Midbrain (tissue), 1 donor: ENCODE measurements around the gene SMIM26.

Experiments used
- DNase-seq: peaks from one replicate; lab custom pipeline; 2025; lab: John Stamatoyannopoulos, UW

The SMIM26 gene

GRCh38 chr20:18580012-18580411 is 12.8 kb downstream of the SMIM26 start:
- DNase-seq, result no peak

DNA sequence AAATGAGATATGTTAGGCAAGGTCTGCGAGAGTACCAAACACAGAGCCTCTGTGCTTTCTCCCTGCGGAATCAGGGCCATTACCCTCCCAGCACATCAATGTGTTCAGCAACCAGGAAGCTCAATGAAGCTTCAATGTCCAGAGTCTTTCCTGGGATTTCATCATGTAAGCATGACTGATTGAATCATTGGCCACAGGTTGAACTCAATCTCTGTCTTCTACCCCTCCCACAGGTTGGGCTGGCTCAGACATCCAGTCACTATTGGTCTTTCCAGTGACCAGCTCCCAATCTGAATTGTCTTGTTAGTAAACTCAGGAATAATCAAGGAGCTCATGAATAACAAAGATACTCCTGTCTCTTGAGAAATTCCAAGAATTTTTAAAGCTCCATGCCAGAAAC is 17.9 kb downstream of the SMIM26 start:
- DNase-seq, result no peak

DNA sequence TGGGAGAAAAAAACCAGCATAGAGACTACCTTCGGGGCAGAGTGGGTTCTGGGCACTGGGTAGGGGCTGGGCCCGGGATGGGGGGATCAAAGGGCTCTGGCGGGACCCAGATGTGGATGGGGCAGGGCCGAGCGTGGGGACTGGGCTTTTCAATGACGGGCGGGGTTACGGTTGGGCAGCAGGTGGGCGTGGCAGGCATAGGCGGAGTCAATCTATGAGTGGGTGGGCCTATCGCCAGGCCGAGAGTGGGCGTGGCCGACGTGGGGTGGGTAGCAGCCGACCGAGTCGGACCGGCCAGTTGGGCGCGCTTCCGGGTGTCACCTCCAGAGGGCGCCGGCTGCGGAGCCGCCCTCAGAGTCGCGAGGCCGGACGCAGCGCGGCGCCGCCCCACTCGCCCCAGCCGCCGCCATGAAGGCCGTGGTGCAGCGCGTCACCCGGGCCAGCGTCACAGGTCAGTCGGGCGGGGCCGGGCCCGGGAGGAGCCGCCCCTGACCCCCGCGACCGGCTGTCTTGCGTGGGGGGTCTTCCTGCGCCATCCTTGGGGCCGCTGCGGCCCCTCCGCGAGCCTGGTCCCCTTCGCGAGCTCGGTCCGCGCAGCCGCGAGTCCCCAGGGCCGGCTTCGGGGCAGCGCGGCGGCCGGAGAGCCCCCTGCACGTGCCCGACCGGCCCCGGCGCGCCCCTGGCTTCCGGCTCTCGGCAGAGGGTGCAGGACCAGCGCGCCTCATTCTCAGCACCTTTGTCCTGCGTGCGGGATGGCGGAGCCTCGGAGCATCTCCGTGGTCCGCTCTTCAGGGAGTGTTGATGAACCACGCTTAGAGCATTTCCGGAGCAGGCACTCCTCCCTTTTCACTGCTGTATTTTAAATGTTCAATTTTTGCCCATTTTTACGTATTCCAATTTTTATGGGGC is 20.7 kb downstream of the SMIM26 start, which contains the start of gene DTD1:
TSS of gene DTD1 (plus strand) at position 390 of the 909 bp plus-strand sequence. CDS start at position 409, 19 bp downstream.
- peak; percentile 91 for DNase-seq

DNA sequence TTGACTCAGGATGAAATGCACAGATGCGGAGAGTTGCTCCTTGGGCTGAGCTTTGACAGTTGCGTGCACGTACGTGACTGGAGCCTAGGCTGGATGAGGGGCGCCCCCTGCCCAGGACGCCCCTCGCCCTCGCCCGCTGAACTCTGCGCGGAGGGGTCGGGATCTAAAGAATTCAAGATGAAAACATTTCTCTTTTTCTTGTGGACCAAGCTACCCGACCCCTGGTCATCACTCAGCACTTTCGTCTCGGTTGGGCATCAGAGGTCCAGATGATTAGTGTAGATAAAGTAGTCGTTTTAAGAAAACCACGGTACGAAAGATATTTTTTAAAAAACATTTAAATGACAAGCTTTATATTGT is 21.3 kb downstream of the SMIM26 start:
- DNase-seq, result no peak

GRCh38 chr20:18589941-18590674 is 22.9 kb downstream of the SMIM26 start:
- DNase-seq, result no peak

DNA sequence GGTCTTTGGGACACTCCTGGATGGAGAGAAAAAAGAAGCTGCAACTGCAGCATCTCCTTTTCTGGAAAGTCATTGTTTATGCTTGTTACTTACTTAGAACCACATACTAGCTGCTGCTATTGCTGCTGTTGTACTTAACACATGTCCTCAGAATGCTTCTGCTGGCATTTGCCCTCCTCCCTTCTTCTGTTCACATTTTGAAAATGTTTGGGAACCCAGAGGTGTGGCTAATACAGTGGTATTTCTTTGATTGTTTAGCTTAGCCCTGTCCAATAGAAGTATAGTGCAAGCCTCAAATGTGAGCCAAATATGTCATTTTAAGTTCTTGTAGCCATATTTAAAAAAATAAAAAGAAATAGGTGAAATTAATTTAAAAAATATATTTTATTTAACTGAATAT is 29.0 kb downstream of the SMIM26 start:
- DNase-seq, result no peak

GRCh38 chr20:18609741-18610140 is 42.5 kb downstream of the SMIM26 start:
- no peak for DNase-seq

DNA sequence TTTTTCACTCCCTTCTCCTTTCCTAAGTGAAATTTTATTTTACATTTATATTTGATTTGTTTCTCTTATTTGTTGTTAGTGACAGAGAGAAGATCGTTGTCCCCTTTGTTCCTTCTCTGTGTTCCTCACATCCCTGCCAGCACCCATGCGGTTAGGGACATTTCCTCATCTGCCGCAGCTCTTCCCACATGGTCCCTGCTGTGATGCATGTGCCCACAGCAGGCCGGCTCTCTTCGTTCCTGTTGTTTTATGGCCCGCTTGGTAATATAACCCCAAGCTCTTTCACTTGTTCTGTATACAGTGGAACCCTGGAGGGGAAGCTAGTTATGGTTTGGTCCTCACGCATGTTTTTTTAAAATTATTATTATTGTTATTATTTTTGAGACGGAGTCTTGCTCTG is 44.3 kb downstream of the SMIM26 start:
- no peak for DNase-seq

DNA sequence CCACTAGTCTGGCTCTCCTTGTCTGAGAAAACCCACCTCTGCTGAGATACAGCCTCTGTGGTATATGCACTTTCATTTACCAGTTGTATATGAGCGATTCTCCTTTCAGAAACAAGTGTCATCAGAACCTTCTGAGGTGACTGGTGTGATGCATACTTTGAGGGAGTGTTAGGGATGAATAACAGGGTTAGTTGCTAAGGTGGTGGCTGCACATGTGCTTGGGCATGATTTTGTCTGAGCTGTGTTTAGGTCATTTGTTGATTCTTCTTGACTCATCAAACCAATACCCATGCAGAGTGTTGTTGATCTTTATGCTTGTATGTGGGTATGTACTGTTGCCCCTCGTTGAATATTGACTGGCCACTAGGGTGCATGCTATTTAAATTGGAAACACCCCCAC is 46.3 kb downstream of the SMIM26 start:
- DNase-seq, result no peak

DNA sequence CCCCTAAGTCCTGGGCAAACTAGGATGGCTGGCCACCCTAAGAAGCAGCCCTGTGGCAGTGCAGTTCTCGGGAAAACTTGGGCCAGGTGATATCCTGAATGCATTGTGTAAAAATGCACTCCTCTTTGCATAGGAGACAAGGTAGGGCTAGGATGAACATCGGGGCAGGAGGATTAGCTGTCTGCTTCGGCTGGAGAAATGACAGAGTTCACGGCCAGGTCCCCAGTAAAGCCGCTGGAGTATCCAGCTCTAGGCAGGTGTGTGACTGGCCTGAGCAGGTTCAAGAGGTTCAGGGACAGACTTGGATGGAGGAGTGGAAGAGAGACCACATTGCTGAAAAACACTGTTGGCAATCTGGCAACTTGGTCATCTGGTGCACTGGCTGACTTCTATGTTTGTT is 47.0 kb downstream of the SMIM26 start:
- DNase-seq, result no peak

- peak; percentile 25 for DNase-seq
Measured at GRCh38 chr20:18615020-18615650, 47.9 kb downstream of the SMIM26 start.
